HepG2 (cell line): ENCODE measurements around the gene BHLHE23. TPM values are rescaled to one million over a fixed set of nuclear protein-coding genes. Genes with fewer than 3 reads are reported as not detected.
A peak's percentile ranks its signal among the peaks of the same experiment; 100 is the strongest.

Source experiments
- AHDC1 ChIP-seq: sonication (generic); formaldehyde crosslinking; IDR thresholded peaks from 2 replicates; pipeline ENCODE4 v1.5.1; 2020; ENCODE audit warnings: mild to moderate bottlenecking, missing genetic modification reagents, borderline replicate concordance
- CENPBD1 ChIP-seq: sonication (generic); formaldehyde crosslinking; IDR thresholded peaks from 2 replicates; pipeline ENCODE4 v1.8.0; 2022; ENCODE audit warnings: missing genetic modification reagents, low read depth, mild to moderate bottlenecking, borderline replicate concordance
- EZH2 ChIP-seq: conservative IDR thresholded peaks from 2 replicates; pipeline ENCODE4 v1.6.1; 2012; ENCODE audit warnings: mild to moderate bottlenecking, low read depth, low read length, moderate library complexity
- GZF1 ChIP-seq: sonication (generic); formaldehyde crosslinking; IDR thresholded peaks from 2 replicates; pipeline ENCODE4 v1.5.1; 2020; ENCODE audit warnings: mild to moderate bottlenecking, missing genetic modification reagents
- HOXA9 ChIP-seq: sonication (generic); formaldehyde crosslinking; IDR thresholded peaks from 2 replicates; pipeline ENCODE4 v1.8.1; 2022; ENCODE audit warnings: missing genetic modification reagents, mild to moderate bottlenecking, moderate library complexity, borderline replicate concordance
- KDM2A ChIP-seq: sonication (generic); formaldehyde crosslinking; IDR thresholded peaks from 2 replicates; pipeline ENCODE4 v1.4.0; 2020; ENCODE audit warnings: low read depth, missing genetic modification reagents, borderline replicate concordance
- KLF11 ChIP-seq: IDR thresholded peaks from 2 replicates; pipeline ENCODE4 v1.6.1; 2016; ENCODE audit warnings: missing compliant biosample characterization
- PHF21A ChIP-seq: sonication (generic); formaldehyde crosslinking; IDR thresholded peaks from 2 replicates; pipeline ENCODE4 v1.5.0; 2020; ENCODE audit warnings: mild to moderate bottlenecking, missing genetic modification reagents
- PREB ChIP-seq: sonication (generic); formaldehyde crosslinking; IDR thresholded peaks from 2 replicates; pipeline ENCODE4 v1.4.0; 2020; ENCODE audit warnings: missing genetic modification reagents
- RELA ChIP-seq: sonication (generic); formaldehyde crosslinking; IDR thresholded peaks from 2 replicates; pipeline ENCODE4 v1.4.0; 2020; ENCODE audit warnings: missing genetic modification reagents
- TSC22D2 ChIP-seq: sonication (generic); formaldehyde crosslinking; IDR thresholded peaks from 2 replicates; pipeline ENCODE4 v1.5.1; 2020; ENCODE audit warnings: missing genetic modification reagents, mild to moderate bottlenecking, borderline replicate concordance
- ZNF557 ChIP-seq: sonication (generic); formaldehyde crosslinking; IDR thresholded peaks from 2 replicates; pipeline ENCODE4 v1.4.0; 2020; ENCODE audit warnings: missing genetic modification reagents
- ZNF629 ChIP-seq: sonication (generic); formaldehyde crosslinking; conservative IDR thresholded peaks from 2 replicates; pipeline ENCODE4 v1.5.0; 2020; ENCODE audit warnings: missing genetic modification reagents
- ZNF724P ChIP-seq: sonication (generic); formaldehyde crosslinking; IDR thresholded peaks from 2 replicates; pipeline ENCODE4 v1.8.0; 2022; ENCODE audit warnings: missing genetic modification reagents, borderline replicate concordance
- ZNF781 ChIP-seq: sonication (generic); formaldehyde crosslinking; IDR thresholded peaks from 2 replicates; pipeline ENCODE4 v1.5.1; 2020; ENCODE audit warnings: borderline replicate concordance, mild to moderate bottlenecking, missing genetic modification reagents; ENCODE audit errors: not compliant biosample characterization
- polyA plus RNA-seq, 8 experiments: library from polyadenylated mRNA; depleted of rRNA in 3 of 8; stranded (reverse) in 7 of 8; unstranded in 1 of 8; fragments of >200 nt; fragmentation: Illumina TruSeq in 4 of 8; extraction: Trizol in 4 of 8; gene quantifications; 2 replicates each; pipeline versions ENCODE4 v1.2.1 to v1.2.3, GENCODE V29; 2011 to 2016; ENCODE audit warnings: low read depth in 4 of 8, missing spikeins in 1 of 8, mixed read lengths in 1 of 8; ENCODE audit not compliant: insufficient read depth in 1 of 8
- total RNA-seq, 5 experiments: library from RNA; depleted of rRNA; stranded (reverse); fragments of >200 nt; fragmentation: Illumina TruSeq; extraction: Trizol; gene quantifications; 2 replicates each; pipeline ENCODE4 v1.2.3, GENCODE V29; 2016; ENCODE audit warnings: low read depth in 1 of 5
- TF ChIP-seq, protein P1 (sequence below): sonication (generic); formaldehyde crosslinking; IDR thresholded peaks from 2 replicates; pipeline ENCODE4 v1.5.1; 2020; ENCODE audit warnings: mild to moderate bottlenecking, missing genetic modification reagents
- TF ChIP-seq, protein P2 (sequence below): IDR thresholded peaks from 2 replicates; pipeline ENCODE4 v1.6.1; 2016; ENCODE audit warnings: missing genetic modification reagents, missing compliant biosample characterization

The BHLHE23 gene
- total and polyA plus RNA-seq, 2 of the 13 experiments (the other 11 are each of a cell fraction or from before 2014, with no cell fraction given): not detected

DNA sequence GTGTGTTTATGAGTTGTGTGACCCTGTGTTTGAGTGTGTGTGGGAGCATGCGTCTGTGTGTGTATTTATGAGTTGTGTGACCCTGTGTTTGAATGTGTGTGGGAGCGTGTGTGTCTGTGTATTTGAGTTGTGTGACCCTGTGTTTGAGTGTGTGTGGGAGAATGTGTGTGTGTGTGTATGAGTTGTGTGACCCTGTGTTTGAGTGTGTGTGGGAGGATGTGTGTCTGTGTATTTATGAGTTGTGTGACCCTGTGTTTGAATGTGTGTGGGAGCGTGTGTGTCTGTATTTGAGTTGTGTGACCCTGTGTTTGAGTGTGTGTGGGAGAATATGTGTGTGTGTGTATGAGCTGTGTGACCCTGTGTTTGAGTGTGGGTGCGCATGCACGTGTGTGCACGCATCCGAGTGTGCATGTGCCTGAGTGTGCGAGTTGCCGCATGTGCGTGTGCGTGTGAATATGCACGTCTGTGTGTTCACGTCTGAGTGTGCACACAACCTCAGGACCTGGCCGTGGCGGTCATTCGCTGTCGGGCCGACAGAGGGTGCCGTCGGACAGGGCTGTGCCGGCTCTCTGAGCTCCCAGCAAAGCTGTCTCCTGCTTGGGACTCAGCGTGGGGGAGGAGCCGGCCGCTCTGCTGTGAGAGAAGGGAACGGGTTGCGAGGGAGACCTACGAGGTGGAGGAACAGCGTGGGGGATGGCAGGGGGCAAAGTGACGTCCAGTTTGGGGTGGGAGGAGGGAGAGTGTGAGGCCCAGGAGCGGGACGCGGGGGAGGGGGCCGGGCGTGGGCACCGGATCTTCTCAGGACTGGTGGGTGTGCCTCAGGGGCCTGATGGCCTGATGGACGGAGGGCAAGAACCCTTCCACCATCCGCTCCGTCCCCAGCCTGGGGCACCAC, 34.6 kb downstream of the BHLHE23 start (continued):
- TF ChIP-seq AHDC1 (CRISPR knock-in tag): no peak
- TF ChIP-seq PREB: no peak
- no peak for TF ChIP-seq HOXA9 (CRISPR knock-in tag)
- TF ChIP-seq ZNF724P (CRISPR knock-in tag): 0 out of 2 replicates have a peak, but pooled peaks have one; percentile 59
- TF ChIP-seq KDM2A: peak; percentile 97
- TF ChIP-seq, protein P1, sequence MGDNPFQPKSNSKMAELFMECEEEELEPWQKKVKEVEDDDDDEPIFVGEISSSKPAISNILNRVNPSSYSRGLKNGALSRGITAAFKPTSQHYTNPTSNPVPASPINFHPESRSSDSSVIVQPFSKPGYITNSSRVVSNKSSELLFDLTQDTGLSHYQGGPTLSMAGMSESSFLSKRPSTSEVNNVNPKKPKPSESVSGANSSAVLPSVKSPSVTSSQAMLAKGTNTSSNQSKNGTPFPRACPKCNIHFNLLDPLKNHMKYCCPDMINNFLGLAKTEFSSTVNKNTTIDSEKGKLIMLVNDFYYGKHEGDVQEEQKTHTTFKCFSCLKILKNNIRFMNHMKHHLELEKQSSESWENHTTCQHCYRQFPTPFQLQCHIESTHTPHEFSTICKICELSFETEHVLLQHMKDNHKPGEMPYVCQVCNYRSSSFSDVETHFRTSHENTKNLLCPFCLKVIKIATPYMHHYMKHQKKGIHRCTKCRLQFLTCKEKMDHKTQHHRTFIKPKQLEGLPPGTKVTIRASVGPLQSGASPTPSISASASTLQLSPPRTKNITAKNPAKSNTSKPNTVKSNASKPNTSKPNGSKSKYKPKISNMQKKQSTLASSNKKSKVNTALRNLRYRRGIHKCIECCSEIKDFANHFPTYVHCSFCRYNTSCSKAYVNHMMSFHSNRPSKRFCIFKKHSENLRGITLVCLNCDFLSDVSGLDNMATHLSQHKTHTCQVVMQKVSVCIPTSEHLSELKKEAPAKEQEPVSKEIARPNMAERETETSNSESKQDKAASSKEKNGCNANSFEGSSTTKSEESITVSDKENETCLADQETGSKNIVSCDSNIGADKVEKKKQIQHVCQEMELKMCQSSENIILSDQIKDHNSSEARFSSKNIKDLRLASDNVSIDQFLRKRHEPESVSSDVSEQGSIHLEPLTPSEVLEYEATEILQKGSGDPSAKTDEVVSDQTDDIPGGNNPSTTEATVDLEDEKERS (CRISPR knock-in tag): peak; percentile 43; the same call in 1 of the 2 replicates
- TF ChIP-seq GZF1 (CRISPR knock-in tag): no peak
- peak; percentile 88; the same call in 1 of the 2 replicates for TF ChIP-seq TSC22D2
- TF ChIP-seq EZH2: no peak
- TF ChIP-seq ZNF557: no peak
- TF ChIP-seq ZNF629 (CRISPR knock-in tag): 0 out of 2 replicates have a peak, but pooled peaks have one; percentile 12
- no peak for TF ChIP-seq CENPBD1
- TF ChIP-seq RELA (CRISPR knock-in tag): no peak; the same call in 1 of the 2 replicates
- TF ChIP-seq, protein P2, sequence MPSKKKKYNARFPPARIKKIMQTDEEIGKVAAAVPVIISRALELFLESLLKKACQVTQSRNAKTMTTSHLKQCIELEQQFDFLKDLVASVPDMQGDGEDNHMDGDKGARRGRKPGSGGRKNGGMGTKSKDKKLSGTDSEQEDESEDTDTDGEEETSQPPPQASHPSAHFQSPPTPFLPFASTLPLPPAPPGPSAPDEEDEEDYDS (CRISPR knock-in tag): peak; percentile 45; the same call in 1 of the 2 replicates
- no peak for TF ChIP-seq ZNF781
- TF ChIP-seq PHF21A (CRISPR knock-in tag): no peak
- TF ChIP-seq KLF11 (CRISPR knock-in tag): peak; percentile 69; the same call in 1 of the 2 replicates
